CD4-positive, alpha-beta T cell treated with Interferon alpha-2 for 1 hour (primary cell): ENCODE measurements around the gene MPP3.
A peak's percentile ranks its signal among the peaks of the same experiment; 100 is the strongest.
"Not testable (repeated sequence)": the region's sequence is repeated elsewhere in the genome, so short reads cannot be mapped to it uniquely, and the experiment has no call there.

Experiments
- DNase-seq, 2 donors: peaks; one replicate each; pipeline ENCODE4 v3.0.0-alpha.2; 2020 to 2022

MPP3 gene

DNA sequence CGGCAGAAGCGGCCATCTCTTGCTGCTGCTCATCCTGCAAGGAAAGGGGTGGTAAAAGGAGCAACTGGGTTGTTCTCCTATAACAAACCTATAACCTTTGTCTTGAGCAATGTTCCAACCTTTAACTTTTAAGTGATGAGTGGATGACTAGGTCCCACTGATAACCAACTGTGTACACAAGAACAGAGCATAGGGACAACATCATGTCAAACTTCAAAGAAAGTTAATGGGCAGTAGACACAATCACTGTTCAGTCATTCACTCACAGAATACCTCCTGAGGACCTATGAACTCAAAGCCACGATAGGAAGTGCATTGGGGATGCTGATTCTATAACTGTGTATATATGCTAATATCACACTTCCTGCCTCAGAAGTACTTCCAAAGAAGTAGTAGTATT is 31.1 kb downstream of the MPP3 start:
- DNase-seq = no peak

- DNase-seq = no peak
Observed at GRCh38 chr17:43800736-43801135, 32.2 kb downstream of the MPP3 start.

- no peak for DNase-seq
Observed at GRCh38 chr17:43799047-43799446, 33.9 kb downstream of the MPP3 start.

GRCh38 chr17:43798024-43798423 is 34.9 kb downstream of the MPP3 start:
- not testable (repeated sequence) for DNase-seq

DNA sequence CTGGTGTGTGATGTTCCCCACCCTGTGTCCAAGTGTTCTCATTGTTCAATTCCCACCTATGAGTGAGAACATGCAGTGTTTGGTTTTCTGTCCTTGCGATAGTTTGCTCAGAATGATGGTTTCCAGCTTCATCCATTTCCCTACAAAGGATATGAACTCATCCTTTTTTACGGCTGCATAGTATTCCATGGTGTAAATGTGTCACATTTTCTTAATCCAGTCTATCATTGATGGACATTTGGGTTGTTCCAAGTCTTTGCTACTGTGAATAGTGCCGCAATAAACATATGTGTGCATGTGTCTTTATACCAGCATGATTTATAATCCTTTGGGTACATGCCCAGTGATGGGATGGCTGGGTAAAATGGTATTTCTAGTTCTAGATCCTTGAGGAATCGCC is 40.3 kb downstream of the MPP3 start:
- DNase-seq = not testable (repeated sequence)

DNA sequence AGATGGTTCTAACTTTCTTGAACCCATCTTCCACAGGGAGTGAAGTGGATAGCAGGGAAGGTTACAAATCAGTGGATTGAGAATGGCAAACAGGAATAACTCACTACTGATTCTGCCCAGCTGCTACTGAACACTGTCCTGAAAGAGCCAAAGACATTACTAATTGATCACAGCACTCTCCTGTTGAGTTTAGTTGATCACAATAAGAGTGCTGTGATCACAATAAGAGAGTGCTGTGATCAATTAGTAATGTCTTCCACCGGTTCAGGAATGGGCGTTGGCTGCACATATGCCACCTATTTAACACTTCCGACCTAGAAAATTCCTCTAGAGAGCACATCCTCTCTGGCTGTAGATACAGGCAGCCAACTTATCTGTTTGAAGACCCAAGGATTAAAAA is 41.4 kb downstream of the MPP3 start:
- DNase-seq = peak in 1 of 2 donors; percentile 25

- DNase-seq = no peak
Observed at GRCh38 chr17:43790311-43790940, 42.5 kb downstream of the MPP3 start.

GRCh38 chr17:43789482-43789881 is 43.5 kb downstream of the MPP3 start:
- no peak for DNase-seq

GRCh38 chr17:43788540-43788939 is 44.4 kb downstream of the MPP3 start:
- no peak for DNase-seq

DNA sequence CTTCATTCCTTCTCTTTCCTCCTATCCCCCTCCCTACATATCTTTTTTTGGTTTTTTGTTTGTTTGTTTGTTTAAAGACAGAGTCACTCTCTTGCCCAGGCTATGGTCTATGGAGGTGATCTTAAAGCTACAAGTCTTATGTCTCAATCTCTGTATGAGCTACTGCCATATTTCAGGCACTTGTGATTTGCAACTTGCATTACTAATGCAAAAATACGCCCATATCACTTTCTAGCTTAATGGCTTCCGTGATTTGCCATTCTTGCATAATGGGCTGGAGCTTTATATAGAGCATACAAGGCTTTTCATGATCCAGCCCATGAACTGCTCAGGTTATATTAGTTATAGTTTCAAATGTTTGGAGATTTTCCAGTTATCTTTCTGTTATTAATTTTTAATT is 45.2 kb downstream of the MPP3 start:
- DNase-seq = no peak

DNA sequence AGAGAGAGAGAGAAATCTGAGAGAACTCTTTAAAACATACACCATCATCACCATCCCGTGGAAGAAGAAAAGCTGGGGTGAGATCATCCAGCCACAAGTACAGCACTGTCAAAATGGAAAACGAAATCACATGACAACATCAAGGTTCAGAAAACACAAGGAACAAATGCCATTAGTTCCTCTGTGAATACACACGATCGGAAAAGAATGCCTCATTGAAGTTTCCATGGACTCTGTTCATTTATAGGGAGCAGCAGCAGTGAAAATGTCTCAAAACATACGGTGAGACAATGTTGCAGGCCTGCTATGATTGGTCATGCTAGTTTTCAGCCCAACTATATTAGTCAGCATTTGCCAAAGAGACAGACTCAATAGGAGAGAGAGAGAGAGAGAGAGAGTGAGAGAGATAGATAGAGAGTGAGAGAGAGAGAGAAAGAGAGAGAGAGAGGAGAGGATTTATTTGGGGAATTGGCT is 48.3 kb downstream of the MPP3 start:
- no peak for DNase-seq

DNA sequence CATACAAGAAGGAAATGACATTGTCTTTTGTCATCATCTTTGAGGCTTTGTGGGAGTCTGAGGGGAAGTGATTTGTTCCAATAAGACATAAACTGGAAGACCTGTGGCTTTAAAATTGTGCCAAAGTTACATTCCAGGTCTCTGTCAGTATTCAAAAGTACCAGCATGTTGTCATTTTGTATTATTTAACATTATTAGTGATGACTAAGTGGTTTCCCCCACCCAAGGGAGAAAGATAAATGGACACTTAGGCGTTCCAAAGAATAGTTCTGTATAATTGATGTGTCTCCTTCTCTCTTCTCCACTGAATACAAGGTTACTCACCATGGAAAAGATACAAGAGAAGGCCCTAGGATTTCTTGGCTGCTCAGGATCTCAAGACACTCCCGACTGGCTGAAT is 48.9 kb downstream of the MPP3 start:
- no peak for DNase-seq

DNA sequence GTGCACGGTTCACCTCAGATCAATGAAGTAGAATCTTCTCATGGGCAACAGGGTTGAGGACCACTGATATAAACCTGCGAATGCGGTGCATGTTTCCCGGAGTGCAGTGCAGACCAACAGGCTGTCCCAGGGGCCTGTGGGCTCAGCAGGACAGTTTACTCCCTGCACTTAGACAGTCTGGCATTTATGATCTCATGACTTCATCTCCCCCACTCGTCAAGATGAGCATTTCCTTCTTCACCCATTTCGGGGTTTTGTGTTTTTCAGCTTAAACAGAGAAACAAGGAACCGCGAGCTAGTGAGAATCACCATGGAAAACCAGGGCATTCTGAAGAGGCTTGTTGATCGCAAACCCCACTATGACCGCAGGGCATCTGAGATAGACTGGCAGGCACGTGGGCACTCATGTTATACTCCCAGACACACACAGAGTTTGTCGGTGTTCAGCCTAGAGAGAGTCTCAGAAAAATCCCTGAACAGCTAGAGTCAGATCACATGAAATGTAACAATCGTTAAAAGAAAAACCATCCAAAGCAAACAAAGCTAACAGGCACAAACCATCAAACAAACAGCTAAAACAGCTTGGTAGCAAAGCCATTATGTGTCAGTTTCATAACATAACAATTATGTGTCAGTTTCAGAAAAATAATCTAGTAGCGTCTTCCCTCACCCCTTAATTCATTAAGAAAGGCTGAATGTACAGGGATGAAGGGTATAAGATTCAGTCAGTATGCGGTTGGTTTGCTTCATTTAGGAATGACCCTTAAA is 49.8 kb downstream of the MPP3 start:
- no peak for DNase-seq

- DNase-seq = no peak
Observed at GRCh38 chr17:43780135-43780534, 52.8 kb downstream of the MPP3 start, which contains the start of gene CFAP97D1. TSS of gene CFAP97D1 (plus strand) at chr17:43780435. CDS start at chr17:43780463, 28 bp downstream.

GRCh38 chr17:43779145-43780125 is 53.5 kb downstream of the MPP3 start:
- DNase-seq = no peak

- DNase-seq = peak; percentile 74 to 79
Observed at GRCh38 chr17:43778337-43779144, 54.4 kb downstream of the MPP3 start, which contains the start of gene DUSP3. TSS of gene DUSP3 (minus strand) at chr17:43778977. CDS start at chr17:43778924, 53 bp downstream.

DNA sequence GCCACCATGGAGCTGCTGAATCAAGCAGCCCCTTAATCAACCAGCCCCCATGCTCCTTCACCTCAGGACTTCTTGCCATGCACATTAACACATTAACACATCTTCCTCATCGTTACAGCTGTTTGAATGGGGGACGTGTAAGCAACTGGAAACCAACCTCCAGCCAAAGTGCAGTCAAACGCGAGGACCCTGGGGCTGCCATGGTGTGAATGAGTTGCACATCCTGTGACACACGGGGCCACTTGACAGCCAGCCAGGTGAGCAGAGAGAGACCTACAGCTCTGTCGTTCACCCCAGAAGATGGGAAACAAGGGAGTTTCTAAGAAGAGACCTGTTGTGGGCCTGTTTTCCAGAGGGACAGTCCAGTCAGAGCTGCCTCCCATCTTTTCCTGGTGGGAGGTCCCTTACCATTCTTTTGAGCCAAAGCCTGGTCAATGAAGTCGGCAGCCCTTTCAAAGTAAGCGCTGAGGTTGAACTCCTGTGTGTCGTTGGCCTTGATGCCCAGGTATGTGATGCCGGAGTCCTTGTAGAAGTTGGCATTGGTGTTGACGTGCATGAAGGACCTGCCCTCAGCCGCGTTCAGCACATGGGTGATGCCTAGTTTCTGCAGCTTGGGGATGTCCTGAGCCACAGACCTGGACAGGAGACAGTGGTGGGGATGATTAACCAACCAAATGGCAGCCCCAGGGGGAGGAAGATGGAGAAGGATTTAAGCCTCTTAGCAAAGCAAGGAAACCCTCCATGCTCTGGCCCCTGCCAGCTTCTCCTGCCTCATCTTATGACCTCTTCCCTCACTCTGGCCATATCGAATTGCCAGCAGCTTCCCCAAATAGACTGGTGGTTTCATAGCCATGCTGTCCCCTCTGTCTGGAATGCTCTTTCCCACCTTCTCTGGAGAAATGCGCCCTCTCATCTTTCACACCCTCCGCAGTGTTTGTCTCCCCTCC is 58.4 kb downstream of the MPP3 start:
- DNase-seq = no peak

- peak; percentile 33 to 65 for DNase-seq
Observed at GRCh38 chr17:43772877-43773648, 59.9 kb downstream of the MPP3 start.

- no peak for DNase-seq
Observed at GRCh38 chr17:43771463-43771862, 61.5 kb downstream of the MPP3 start.

DNA sequence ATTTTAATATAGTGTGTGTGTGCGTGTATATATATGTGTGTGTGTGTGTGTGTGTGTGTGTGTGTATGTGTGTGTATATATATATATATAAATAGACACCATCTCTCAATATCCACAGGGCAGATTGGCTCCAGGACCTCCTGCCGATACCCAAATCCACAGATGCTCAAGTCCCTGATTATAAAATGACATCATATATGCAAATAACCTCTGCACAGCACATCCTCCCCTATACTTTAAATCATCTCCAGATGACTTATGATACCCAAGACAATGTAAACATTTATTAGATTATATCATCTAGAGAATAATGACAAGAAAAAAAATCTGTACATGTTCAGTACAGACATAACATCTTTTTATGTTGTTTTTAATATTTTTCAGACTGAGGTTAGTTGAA is 62.0 kb downstream of the MPP3 start:
- no peak for DNase-seq
